ENCODE results near the gene GSDME.

GRCh38 chr7:24713039-24713793 is 44.0 kb downstream of the GSDME start:
- TF ChIP-seq CEBPB (IDR thresholded peaks at IDR 0.05) (no peak), TEAD4 (IDR thresholded peaks at IDR 0.05) (no peak), TCF12 (IDR thresholded peaks at IDR 0.05; ENCODE audit: low read depth) (no peak), MAX (IDR thresholded peaks at IDR 0.05) (no peak), REST (IDR thresholded peaks at IDR 0.05; ENCODE audit: low read depth) (no peak), EP300 (IDR thresholded peaks at IDR 0.05; ENCODE audit: borderline replicate concordance) (no peak), TAF1 (IDR thresholded peaks at IDR 0.05; ENCODE audit: low read depth) (no peak)

Data from Ishikawa (cell line).